ENCODE data around the gene ECEL1. TPM values are rescaled to one million over a fixed set of nuclear protein-coding genes. Genes with fewer than 3 reads are reported as not detected.

ECEL1 gene
- total and polyA plus RNA-seq, 9 of the 15 experiments (the other 6 are each of a cell fraction or from before 2014, with no cell fraction given): 0.09 TPM; not detected in 8

- TF ChIP-seq, protein P1, sequence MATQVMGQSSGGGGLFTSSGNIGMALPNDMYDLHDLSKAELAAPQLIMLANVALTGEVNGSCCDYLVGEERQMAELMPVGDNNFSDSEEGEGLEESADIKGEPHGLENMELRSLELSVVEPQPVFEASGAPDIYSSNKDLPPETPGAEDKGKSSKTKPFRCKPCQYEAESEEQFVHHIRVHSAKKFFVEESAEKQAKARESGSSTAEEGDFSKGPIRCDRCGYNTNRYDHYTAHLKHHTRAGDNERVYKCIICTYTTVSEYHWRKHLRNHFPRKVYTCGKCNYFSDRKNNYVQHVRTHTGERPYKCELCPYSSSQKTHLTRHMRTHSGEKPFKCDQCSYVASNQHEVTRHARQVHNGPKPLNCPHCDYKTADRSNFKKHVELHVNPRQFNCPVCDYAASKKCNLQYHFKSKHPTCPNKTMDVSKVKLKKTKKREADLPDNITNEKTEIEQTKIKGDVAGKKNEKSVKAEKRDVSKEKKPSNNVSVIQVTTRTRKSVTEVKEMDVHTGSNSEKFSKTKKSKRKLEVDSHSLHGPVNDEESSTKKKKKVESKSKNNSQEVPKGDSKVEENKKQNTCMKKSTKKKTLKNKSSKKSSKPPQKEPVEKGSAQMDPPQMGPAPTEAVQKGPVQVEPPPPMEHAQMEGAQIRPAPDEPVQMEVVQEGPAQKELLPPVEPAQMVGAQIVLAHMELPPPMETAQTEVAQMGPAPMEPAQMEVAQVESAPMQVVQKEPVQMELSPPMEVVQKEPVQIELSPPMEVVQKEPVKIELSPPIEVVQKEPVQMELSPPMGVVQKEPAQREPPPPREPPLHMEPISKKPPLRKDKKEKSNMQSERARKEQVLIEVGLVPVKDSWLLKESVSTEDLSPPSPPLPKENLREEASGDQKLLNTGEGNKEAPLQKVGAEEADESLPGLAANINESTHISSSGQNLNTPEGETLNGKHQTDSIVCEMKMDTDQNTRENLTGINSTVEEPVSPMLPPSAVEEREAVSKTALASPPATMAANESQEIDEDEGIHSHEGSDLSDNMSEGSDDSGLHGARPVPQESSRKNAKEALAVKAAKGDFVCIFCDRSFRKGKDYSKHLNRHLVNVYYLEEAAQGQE (IDR thresholded peaks at IDR 0.05; ENCODE audit: borderline replicate concordance): peak; percentile 50; the same call in 1 of the 2 replicates
- TF ChIP-seq, protein P1 (CRISPR knock-in tag; IDR thresholded peaks at IDR 0.05; ENCODE audit: low read depth): no peak
- TF ChIP-seq GABPB2 (CRISPR knock-in tag; conservative IDR thresholded peaks at IDR 0.05) (no peak), CHCHD3 (CRISPR knock-in tag; IDR thresholded peaks at IDR 0.05) (no peak), ZNF696 (CRISPR knock-in tag; conservative IDR thresholded peaks at IDR 0.05) (no peak), TCF7 (IDR thresholded peaks at IDR 0.05; ENCODE audit: borderline replicate concordance) (no peak), MBD1 (CRISPR knock-in tag; IDR thresholded peaks at IDR 0.05) (no peak), RAD21 (CRISPR knock-in tag; conservative IDR thresholded peaks at IDR 0.05 in 1 of 2, IDR thresholded peaks at IDR 0.05 in 1 of 2) (peak; percentile 54 to 75), CREB1 (IDR thresholded peaks at IDR 0.05) (no peak), CREB1 (CRISPR knock-in tag; IDR thresholded peaks at IDR 0.05) (no peak), STAG1 (CRISPR knock-in tag; IDR thresholded peaks at IDR 0.05; ENCODE audit: borderline replicate concordance) (peak; percentile 39; the same call in 1 of the 2 replicates), CBX8 (IDR thresholded peaks at IDR 0.05; ENCODE audit: borderline replicate concordance, extremely low read depth, low read depth, low read length, poor library complexity, severe bottlenecking) (no peak), ILK (tag; IDR thresholded peaks at IDR 0.05; ENCODE audit: borderline replicate concordance, low read depth) (no peak)
- TF ChIP-seq, protein P2, sequence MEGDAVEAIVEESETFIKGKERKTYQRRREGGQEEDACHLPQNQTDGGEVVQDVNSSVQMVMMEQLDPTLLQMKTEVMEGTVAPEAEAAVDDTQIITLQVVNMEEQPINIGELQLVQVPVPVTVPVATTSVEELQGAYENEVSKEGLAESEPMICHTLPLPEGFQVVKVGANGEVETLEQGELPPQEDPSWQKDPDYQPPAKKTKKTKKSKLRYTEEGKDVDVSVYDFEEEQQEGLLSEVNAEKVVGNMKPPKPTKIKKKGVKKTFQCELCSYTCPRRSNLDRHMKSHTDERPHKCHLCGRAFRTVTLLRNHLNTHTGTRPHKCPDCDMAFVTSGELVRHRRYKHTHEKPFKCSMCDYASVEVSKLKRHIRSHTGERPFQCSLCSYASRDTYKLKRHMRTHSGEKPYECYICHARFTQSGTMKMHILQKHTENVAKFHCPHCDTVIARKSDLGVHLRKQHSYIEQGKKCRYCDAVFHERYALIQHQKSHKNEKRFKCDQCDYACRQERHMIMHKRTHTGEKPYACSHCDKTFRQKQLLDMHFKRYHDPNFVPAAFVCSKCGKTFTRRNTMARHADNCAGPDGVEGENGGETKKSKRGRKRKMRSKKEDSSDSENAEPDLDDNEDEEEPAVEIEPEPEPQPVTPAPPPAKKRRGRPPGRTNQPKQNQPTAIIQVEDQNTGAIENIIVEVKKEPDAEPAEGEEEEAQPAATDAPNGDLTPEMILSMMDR (IDR thresholded peaks at IDR 0.05 in 2 of 3, conservative IDR thresholded peaks at IDR 0.05 in 1 of 3; ENCODE audit: insufficient read depth in 2 of 3, low read depth in 1 of 3, low read length in 3 of 3): peak; percentile 39 to 72 (median 66); a peak in 5 of 6 replicates
Measured at GRCh38 chr2:232521959-232522622, 34.5 kb upstream of the ECEL1 start (continued).
